ENCODE measurements around the gene OR51B2.

GRCh38 chr11:5285703-5286340 is 38.3 kb downstream of the OR51B2 start:
- TF ChIP-seq POLR2A (IDR thresholded peaks at IDR 0.05): no peak
- no peak for TF ChIP-seq CTCF (IDR thresholded peaks at IDR 0.05)
